H1 (cell line): ENCODE measurements around the gene ZNF14.
"Not testable (repeated sequence)": the region's sequence is repeated elsewhere in the genome, so short reads cannot be mapped to it uniquely, and the experiment has no call there.

Experiments
- EZH2 ChIP-seq: fragments of 200-600 bp; sonication (generic); IDR thresholded peaks from 2 replicates; pipeline ENCODE4 v1.7.1; 2012; ENCODE audit warnings: low read depth, mild to moderate bottlenecking, moderate library complexity, low read length, inconsistent platforms; ENCODE audit not compliant: severe bottlenecking
- NRF1 ChIP-seq: IDR thresholded peaks from 2 replicates; pipeline ENCODE4 v1.6.1; 2011; ENCODE audit warnings: mild to moderate bottlenecking, low read depth, low read length, improper control_type of control experiment
- POLR2A ChIP-seq, 2 experiments: IDR thresholded peaks; 1 replicate in 1 of 2; 2 replicates in 1 of 2; pipeline ENCODE4 v1.6.1; 2011; ENCODE audit warnings: low read depth in 2 of 2, low read length in 2 of 2, mild to moderate bottlenecking in 2 of 2; ENCODE audit errors: control extremely low read depth in 1 of 2
- RAD21 ChIP-seq, 2 experiments: IDR thresholded peaks in 1 of 2; conservative IDR thresholded peaks in 1 of 2; 2 replicates each; pipeline ENCODE4 v1.6.1; 2011; ENCODE audit warnings: low read depth in 2 of 2, low read length in 2 of 2, improper control_type of control experiment in 1 of 2, inconsistent platforms in 1 of 2, mild to moderate bottlenecking in 1 of 2, moderate library complexity in 1 of 2
- SP1 ChIP-seq: IDR thresholded peaks from 2 replicates; pipeline ENCODE4 v1.6.1; 2011; ENCODE audit warnings: low read depth, low read length
- TBP ChIP-seq: IDR thresholded peaks from 2 replicates; pipeline ENCODE4 v1.6.1; 2011; ENCODE audit warnings: low read depth, low read length, improper control_type of control experiment
- ZNF274 ChIP-seq: IDR thresholded peaks from 2 replicates; pipeline ENCODE4 v1.7.0; 2012; ENCODE audit warnings: low read length, borderline replicate concordance; ENCODE audit errors: extremely low read depth
- TF ChIP-seq, protein P1 (sequence below), 3 experiments: IDR thresholded peaks; 1 replicate in 2 of 3; 2 replicates in 1 of 3; pipeline versions ENCODE4 v1.5.1 to v1.6.1; 2011; ENCODE audit warnings: low read length in 3 of 3, mild to moderate bottlenecking in 3 of 3, inconsistent platforms in 2 of 3, low read depth in 1 of 3, moderate library complexity in 1 of 3; ENCODE audit not compliant: insufficient read depth in 1 of 3; ENCODE audit errors: control extremely low read depth in 1 of 3
- TF ChIP-seq, protein P2 (sequence below): IDR thresholded peaks from 2 replicates; pipeline ENCODE4 v1.6.1; 2012; ENCODE audit warnings: inconsistent platforms

DNA sequence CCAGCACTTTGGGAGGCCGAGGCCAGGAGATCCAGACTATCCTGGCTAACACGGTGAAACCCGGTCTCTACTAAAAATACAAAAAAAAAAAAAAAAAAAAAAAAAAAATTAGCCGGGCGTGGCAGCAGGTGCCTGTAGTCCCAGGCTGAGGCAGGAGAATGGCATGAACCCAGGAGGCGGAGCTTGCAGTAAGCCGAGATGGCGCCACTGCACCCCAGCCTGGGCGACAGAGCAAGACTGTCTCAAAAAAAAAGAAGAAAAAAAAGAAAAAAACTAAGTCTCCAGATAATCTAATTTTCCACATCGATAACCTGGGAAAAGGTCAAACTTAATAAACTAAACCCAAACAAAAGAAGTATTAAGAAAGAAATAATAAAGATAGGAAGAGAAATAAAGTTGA is 39.1 kb upstream of the ZNF14 start:
- not testable (repeated sequence) for TF ChIP-seq ZNF274; RAD21 (IDR thresholded peaks at IDR 0.05 in 1 of 2, conservative IDR thresholded peaks at IDR 0.05 in 1 of 2; ENCODE audit: low read depth in 2 of 2, low read length in 2 of 2); POLR2A (IDR thresholded peaks at IDR 0.05; ENCODE audit: control extremely low read depth in 1 of 2, low read depth in 2 of 2, low read length in 2 of 2); NRF1; TBP; EZH2; SP1
- TF ChIP-seq, protein P1, sequence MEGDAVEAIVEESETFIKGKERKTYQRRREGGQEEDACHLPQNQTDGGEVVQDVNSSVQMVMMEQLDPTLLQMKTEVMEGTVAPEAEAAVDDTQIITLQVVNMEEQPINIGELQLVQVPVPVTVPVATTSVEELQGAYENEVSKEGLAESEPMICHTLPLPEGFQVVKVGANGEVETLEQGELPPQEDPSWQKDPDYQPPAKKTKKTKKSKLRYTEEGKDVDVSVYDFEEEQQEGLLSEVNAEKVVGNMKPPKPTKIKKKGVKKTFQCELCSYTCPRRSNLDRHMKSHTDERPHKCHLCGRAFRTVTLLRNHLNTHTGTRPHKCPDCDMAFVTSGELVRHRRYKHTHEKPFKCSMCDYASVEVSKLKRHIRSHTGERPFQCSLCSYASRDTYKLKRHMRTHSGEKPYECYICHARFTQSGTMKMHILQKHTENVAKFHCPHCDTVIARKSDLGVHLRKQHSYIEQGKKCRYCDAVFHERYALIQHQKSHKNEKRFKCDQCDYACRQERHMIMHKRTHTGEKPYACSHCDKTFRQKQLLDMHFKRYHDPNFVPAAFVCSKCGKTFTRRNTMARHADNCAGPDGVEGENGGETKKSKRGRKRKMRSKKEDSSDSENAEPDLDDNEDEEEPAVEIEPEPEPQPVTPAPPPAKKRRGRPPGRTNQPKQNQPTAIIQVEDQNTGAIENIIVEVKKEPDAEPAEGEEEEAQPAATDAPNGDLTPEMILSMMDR (IDR thresholded peaks at IDR 0.05; ENCODE audit: control extremely low read depth in 1 of 3, insufficient read depth in 1 of 3, low read depth in 1 of 3, low read length in 3 of 3), result not testable (repeated sequence)
- TF ChIP-seq, protein P2, sequence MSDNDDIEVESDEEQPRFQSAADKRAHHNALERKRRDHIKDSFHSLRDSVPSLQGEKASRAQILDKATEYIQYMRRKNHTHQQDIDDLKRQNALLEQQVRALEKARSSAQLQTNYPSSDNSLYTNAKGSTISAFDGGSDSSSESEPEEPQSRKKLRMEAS, result not testable (repeated sequence)
